ENCODE results near the gene SH3BP2.

The SH3BP2 gene

GRCh38 chr4:2846172-2846571 is 53.3 kb downstream of the SH3BP2 start:
- Histone ChIP-seq H3K27me3 (ENCODE audit: control insufficient read depth, insufficient read depth, low read length) (no peaks in the 10 kb centered on the region), H3K36me3 (ENCODE audit: control insufficient read depth, insufficient read depth, low read length) (no peaks in the 10 kb centered on the region), H3K4me1 (ENCODE audit: control insufficient read depth, insufficient read depth, low read length) (peaks cover 17% of the 10 kb centered on the region), H3K9me3 (ENCODE audit: control insufficient read depth, insufficient read depth, low read depth, low read length) (no peaks in the 10 kb centered on the region), H3K27ac (ENCODE audit: low read depth, low read length) (no peak overlapping the region), H3K9ac (ENCODE audit: low read length) (no peak overlapping the region), H3K4me3 (ENCODE audit: low read depth, low read length) (no peak overlapping the region)

GRCh38 chr4:2847302-2847871 is 54.5 kb downstream of the SH3BP2 start:
- Histone ChIP-seq H3K36me3 (ENCODE audit: control insufficient read depth, insufficient read depth, low read length) (no peaks in the 10 kb centered on the region), H3K4me1 (ENCODE audit: control insufficient read depth, insufficient read depth, low read length) (peaks cover 19% of the 10 kb centered on the region), H3K9ac (ENCODE audit: low read length) (no peak overlapping the region), H3K27ac (ENCODE audit: low read depth, low read length) (no peak overlapping the region), H3K9me3 (ENCODE audit: control insufficient read depth, insufficient read depth, low read depth, low read length) (no peaks in the 10 kb centered on the region), H3K27me3 (ENCODE audit: control insufficient read depth, insufficient read depth, low read length) (no peaks in the 10 kb centered on the region), H3K4me3 (ENCODE audit: low read depth, low read length) (no peak overlapping the region)

- H3K4me1 ChIP-seq (ENCODE audit: control insufficient read depth, insufficient read depth, low read length), result peaks cover 16% of the 10 kb centered on the region; the same call in 1 of the 2 replicates
- 0 out of 2 replicates have a peak, but pooled peaks cover under 1% of the 10 kb centered on the region for H3K36me3 ChIP-seq (ENCODE audit: control insufficient read depth, insufficient read depth, low read length)
- H3K27me3 ChIP-seq (ENCODE audit: control insufficient read depth, insufficient read depth, low read length), result no peaks in the 10 kb centered on the region
- no peaks in the 10 kb centered on the region for H3K9me3 ChIP-seq (ENCODE audit: control insufficient read depth, insufficient read depth, low read depth, low read length)
- H3K27ac ChIP-seq (ENCODE audit: low read depth, low read length), result no peak overlapping the region
- no peak overlapping the region for H3K4me3 ChIP-seq (ENCODE audit: low read depth, low read length)
- no peak overlapping the region for H3K9ac ChIP-seq (ENCODE audit: low read length)
Observed at GRCh38 chr4:2848449-2848848, 55.6 kb downstream of the SH3BP2 start.

- Histone ChIP-seq H3K27ac (ENCODE audit: low read depth, low read length) (no peak overlapping the region), H3K4me3 (ENCODE audit: low read depth, low read length) (no peak overlapping the region), H3K27me3 (ENCODE audit: control insufficient read depth, insufficient read depth, low read length) (no peaks in the 10 kb centered on the region), H3K4me1 (ENCODE audit: control insufficient read depth, insufficient read depth, low read length) (peaks cover 16% of the 10 kb centered on the region; the same call in 1 of the 2 replicates), H3K9ac (ENCODE audit: low read length) (no peak overlapping the region), H3K9me3 (ENCODE audit: control insufficient read depth, insufficient read depth, low read depth, low read length) (no peaks in the 10 kb centered on the region), H3K36me3 (ENCODE audit: control insufficient read depth, insufficient read depth, low read length) (peaks cover 11% of the 10 kb centered on the region)
Observed at GRCh38 chr4:2849267-2850152, 56.6 kb downstream of the SH3BP2 start.

- no peaks in the 10 kb centered on the region for H3K27me3 ChIP-seq (ENCODE audit: control insufficient read depth, insufficient read depth, low read length)
- H3K9ac ChIP-seq (ENCODE audit: low read length), result no peak overlapping the region
- peaks cover 16% of the 10 kb centered on the region for H3K36me3 ChIP-seq (ENCODE audit: control insufficient read depth, insufficient read depth, low read length)
- H3K27ac ChIP-seq (ENCODE audit: low read depth, low read length), result no peak overlapping the region
- no peak overlapping the region for H3K4me3 ChIP-seq (ENCODE audit: low read depth, low read length)
- peaks cover 16% of the 10 kb centered on the region; the same call in 1 of the 2 replicates for H3K4me1 ChIP-seq (ENCODE audit: control insufficient read depth, insufficient read depth, low read length)
- peaks cover 2% of the 10 kb centered on the region; the same call in 1 of the 2 replicates for H3K9me3 ChIP-seq (ENCODE audit: control insufficient read depth, insufficient read depth, low read depth, low read length)
Observed at GRCh38 chr4:2850966-2851798, 58.3 kb downstream of the SH3BP2 start.

- Histone ChIP-seq H3K27ac (ENCODE audit: low read depth, low read length) (no peak overlapping the region), H3K4me3 (ENCODE audit: low read depth, low read length) (no peak overlapping the region), H3K9ac (ENCODE audit: low read length) (no peak overlapping the region), H3K9me3 (ENCODE audit: control insufficient read depth, insufficient read depth, low read depth, low read length) (peaks cover 2% of the 10 kb centered on the region; the same call in 1 of the 2 replicates), H3K36me3 (ENCODE audit: control insufficient read depth, insufficient read depth, low read length) (peaks cover 16% of the 10 kb centered on the region), H3K4me1 (ENCODE audit: control insufficient read depth, insufficient read depth, low read length) (peaks cover 13% of the 10 kb centered on the region; the same call in 1 of the 2 replicates), H3K27me3 (ENCODE audit: control insufficient read depth, insufficient read depth, low read length) (no peaks in the 10 kb centered on the region)
Observed at GRCh38 chr4:2852481-2852921, 59.6 kb downstream of the SH3BP2 start.

- Histone ChIP-seq H3K4me3 (ENCODE audit: low read depth, low read length) (no peak overlapping the region), H3K36me3 (ENCODE audit: control insufficient read depth, insufficient read depth, low read length) (peaks cover 16% of the 10 kb centered on the region), H3K27me3 (ENCODE audit: control insufficient read depth, insufficient read depth, low read length) (no peaks in the 10 kb centered on the region), H3K27ac (ENCODE audit: low read depth, low read length) (0 out of 2 replicates have a peak overlapping the region, but pooled peaks have one; percentile 8), H3K4me1 (ENCODE audit: control insufficient read depth, insufficient read depth, low read length) (peaks cover 16% of the 10 kb centered on the region), H3K9me3 (ENCODE audit: control insufficient read depth, insufficient read depth, low read depth, low read length) (peaks cover 2% of the 10 kb centered on the region; the same call in 1 of the 2 replicates), H3K9ac (ENCODE audit: low read length) (no peak overlapping the region)
Observed at GRCh38 chr4:2855584-2855983, 62.7 kb downstream of the SH3BP2 start.

GRCh38 chr4:2856266-2856665 is 63.4 kb downstream of the SH3BP2 start:
- peaks cover 16% of the 10 kb centered on the region for H3K36me3 ChIP-seq (ENCODE audit: control insufficient read depth, insufficient read depth, low read length)
- no peak overlapping the region for H3K9ac ChIP-seq (ENCODE audit: low read length)
- no peak overlapping the region for H3K4me3 ChIP-seq (ENCODE audit: low read depth, low read length)
- H3K9me3 ChIP-seq (ENCODE audit: control insufficient read depth, insufficient read depth, low read depth, low read length), result peaks cover 2% of the 10 kb centered on the region; the same call in 1 of the 2 replicates
- H3K27ac ChIP-seq (ENCODE audit: low read depth, low read length), result no peak overlapping the region
- peaks cover 23% of the 10 kb centered on the region for H3K4me1 ChIP-seq (ENCODE audit: control insufficient read depth, insufficient read depth, low read length)
- no peaks in the 10 kb centered on the region for H3K27me3 ChIP-seq (ENCODE audit: control insufficient read depth, insufficient read depth, low read length)

GRCh38 chr4:2857349-2857927 is 64.6 kb downstream of the SH3BP2 start:
- peaks cover 16% of the 10 kb centered on the region for H3K36me3 ChIP-seq (ENCODE audit: control insufficient read depth, insufficient read depth, low read length)
- no peak overlapping the region for H3K27ac ChIP-seq (ENCODE audit: low read depth, low read length)
- no peak overlapping the region for H3K4me3 ChIP-seq (ENCODE audit: low read depth, low read length)
- H3K9ac ChIP-seq (ENCODE audit: low read length), result no peak overlapping the region
- H3K4me1 ChIP-seq (ENCODE audit: control insufficient read depth, insufficient read depth, low read length), result peaks cover 32% of the 10 kb centered on the region
- H3K27me3 ChIP-seq (ENCODE audit: control insufficient read depth, insufficient read depth, low read length), result no peaks in the 10 kb centered on the region
- peaks cover 2% of the 10 kb centered on the region; the same call in 1 of the 2 replicates for H3K9me3 ChIP-seq (ENCODE audit: control insufficient read depth, insufficient read depth, low read depth, low read length)

- Histone ChIP-seq H3K9me3 (ENCODE audit: control insufficient read depth, insufficient read depth, low read depth, low read length) (peaks cover 2% of the 10 kb centered on the region; the same call in 1 of the 2 replicates), H3K27ac (ENCODE audit: low read depth, low read length) (no peak overlapping the region), H3K4me1 (ENCODE audit: control insufficient read depth, insufficient read depth, low read length) (peaks cover 37% of the 10 kb centered on the region), H3K4me3 (ENCODE audit: low read depth, low read length) (no peak overlapping the region), H3K36me3 (ENCODE audit: control insufficient read depth, insufficient read depth, low read length) (peaks cover 14% of the 10 kb centered on the region), H3K9ac (ENCODE audit: low read length) (no peak overlapping the region), H3K27me3 (ENCODE audit: control insufficient read depth, insufficient read depth, low read length) (no peaks in the 10 kb centered on the region)
Observed at GRCh38 chr4:2858451-2859217, 65.7 kb downstream of the SH3BP2 start.
